ENCODE measurements around the gene HELT.

- no peak for TF ChIP-seq CTCF (IDR thresholded peaks at IDR 0.05 in 4 of 5, conservative IDR thresholded peaks at IDR 0.05 in 1 of 5)
- no peak for TF ChIP-seq POLR2A (IDR thresholded peaks at IDR 0.05)
These were observed 14.8 kb downstream of the HELT start for GRCh38 chr4:185033072-185033471.

All from gastrocnemius medialis (tissue), 4 donors.